Glutamatergic neuron (in vitro differentiated cells): ENCODE results near the gene NTPCR. TPM values are rescaled to one million over a fixed set of nuclear protein-coding genes. Genes with fewer than 3 reads are reported as not detected.

Source experiments
- DNase-seq: peaks from one replicate; pipeline ENCODE4 v3.0.0; 2022
- H3K27ac Mint-ChIP-seq: one replicate; pipeline ENCODE4 v1.8.0; 2020; ENCODE audit warnings: mild to moderate bottlenecking, mixed read lengths, inconsistent platforms; ENCODE audit not compliant: unreplicated experiment
- H3K27me3 Mint-ChIP-seq: one replicate; pipeline ENCODE4 v1.8.0; 2020; ENCODE audit warnings: mild to moderate bottlenecking, moderate library complexity, mixed read lengths, inconsistent platforms; ENCODE audit not compliant: unreplicated experiment
- H3K36me3 Mint-ChIP-seq: one replicate; pipeline ENCODE4 v1.8.0; 2020; ENCODE audit warnings: mild to moderate bottlenecking, mixed read lengths, inconsistent platforms; ENCODE audit not compliant: unreplicated experiment
- H3K4me1 Mint-ChIP-seq: one replicate; pipeline ENCODE4 v1.8.0; 2020; ENCODE audit warnings: mild to moderate bottlenecking, low read depth, mixed read lengths, inconsistent platforms; ENCODE audit not compliant: unreplicated experiment
- H3K4me3 Mint-ChIP-seq: one replicate; pipeline ENCODE4 v1.8.0; 2020; ENCODE audit warnings: mild to moderate bottlenecking, mixed read lengths, inconsistent platforms; ENCODE audit not compliant: unreplicated experiment
- H3K9me3 Mint-ChIP-seq: one replicate; pipeline ENCODE4 v1.8.0; 2020; ENCODE audit warnings: mild to moderate bottlenecking, moderate library complexity, mixed read lengths, inconsistent platforms; ENCODE audit not compliant: unreplicated experiment
- total RNA-seq: library from RNA; stranded (reverse); fragmentation: NEBNext Ultra II Directional; extraction: Animal tissue kit (Norgen Biotek cat#: 25700); gene quantifications from one replicate; pipeline ENCODE4 v1.2.1, GENCODE V29; 2021; ENCODE audit not compliant: unreplicated experiment
- TF ChIP-seq, protein P1 (sequence below): fragments of 200-600 bp; sonication (generic); IDR thresholded peaks from one replicate; pipeline ENCODE4 v1.5.0; 2021; ENCODE audit not compliant: partially characterized antibody, unreplicated experiment

The NTPCR gene
- total RNA-seq, 1 donor from 2014 or later: 40.7 TPM

DNA sequence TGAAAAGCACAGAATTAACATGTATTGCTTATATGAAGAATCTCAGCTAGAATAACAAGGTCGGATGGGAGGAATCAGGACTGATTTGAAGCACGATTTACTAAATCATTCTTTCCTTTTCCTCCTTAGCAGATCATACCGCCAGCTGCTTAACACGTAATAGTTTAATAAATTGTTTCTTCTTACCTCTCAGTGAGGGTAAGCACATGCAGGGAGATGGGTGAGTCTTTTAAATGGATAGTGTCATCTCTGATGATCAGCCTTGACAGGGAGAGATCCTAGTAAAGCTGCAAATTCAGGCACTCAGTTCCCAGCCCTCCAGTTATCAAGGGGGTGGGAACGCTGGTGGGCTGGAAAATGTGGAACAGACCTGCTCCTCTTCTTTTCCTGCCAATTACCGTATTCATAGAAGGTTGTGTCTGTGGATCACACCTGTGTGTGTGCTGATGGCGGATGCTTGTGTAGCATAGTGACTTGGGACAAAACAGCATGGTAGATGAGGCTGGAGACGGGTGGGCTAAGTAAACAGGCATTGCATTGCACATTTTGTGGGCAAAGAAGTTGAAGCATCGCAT, 30.7 kb downstream of the NTPCR start:
- peaks cover 5% of the 10 kb centered on the region for H3K9me3 Mint-ChIP-seq
- DNase-seq: no peak
- no peak overlapping the region for H3K27ac Mint-ChIP-seq
- peaks cover 5% of the 10 kb centered on the region for H3K27me3 Mint-ChIP-seq
- no peaks in the 10 kb centered on the region for H3K36me3 Mint-ChIP-seq
- no peak overlapping the region for H3K4me3 Mint-ChIP-seq
- TF ChIP-seq, protein P1, sequence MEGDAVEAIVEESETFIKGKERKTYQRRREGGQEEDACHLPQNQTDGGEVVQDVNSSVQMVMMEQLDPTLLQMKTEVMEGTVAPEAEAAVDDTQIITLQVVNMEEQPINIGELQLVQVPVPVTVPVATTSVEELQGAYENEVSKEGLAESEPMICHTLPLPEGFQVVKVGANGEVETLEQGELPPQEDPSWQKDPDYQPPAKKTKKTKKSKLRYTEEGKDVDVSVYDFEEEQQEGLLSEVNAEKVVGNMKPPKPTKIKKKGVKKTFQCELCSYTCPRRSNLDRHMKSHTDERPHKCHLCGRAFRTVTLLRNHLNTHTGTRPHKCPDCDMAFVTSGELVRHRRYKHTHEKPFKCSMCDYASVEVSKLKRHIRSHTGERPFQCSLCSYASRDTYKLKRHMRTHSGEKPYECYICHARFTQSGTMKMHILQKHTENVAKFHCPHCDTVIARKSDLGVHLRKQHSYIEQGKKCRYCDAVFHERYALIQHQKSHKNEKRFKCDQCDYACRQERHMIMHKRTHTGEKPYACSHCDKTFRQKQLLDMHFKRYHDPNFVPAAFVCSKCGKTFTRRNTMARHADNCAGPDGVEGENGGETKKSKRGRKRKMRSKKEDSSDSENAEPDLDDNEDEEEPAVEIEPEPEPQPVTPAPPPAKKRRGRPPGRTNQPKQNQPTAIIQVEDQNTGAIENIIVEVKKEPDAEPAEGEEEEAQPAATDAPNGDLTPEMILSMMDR: no peak
- peaks cover 11% of the 10 kb centered on the region for H3K4me1 Mint-ChIP-seq

DNA sequence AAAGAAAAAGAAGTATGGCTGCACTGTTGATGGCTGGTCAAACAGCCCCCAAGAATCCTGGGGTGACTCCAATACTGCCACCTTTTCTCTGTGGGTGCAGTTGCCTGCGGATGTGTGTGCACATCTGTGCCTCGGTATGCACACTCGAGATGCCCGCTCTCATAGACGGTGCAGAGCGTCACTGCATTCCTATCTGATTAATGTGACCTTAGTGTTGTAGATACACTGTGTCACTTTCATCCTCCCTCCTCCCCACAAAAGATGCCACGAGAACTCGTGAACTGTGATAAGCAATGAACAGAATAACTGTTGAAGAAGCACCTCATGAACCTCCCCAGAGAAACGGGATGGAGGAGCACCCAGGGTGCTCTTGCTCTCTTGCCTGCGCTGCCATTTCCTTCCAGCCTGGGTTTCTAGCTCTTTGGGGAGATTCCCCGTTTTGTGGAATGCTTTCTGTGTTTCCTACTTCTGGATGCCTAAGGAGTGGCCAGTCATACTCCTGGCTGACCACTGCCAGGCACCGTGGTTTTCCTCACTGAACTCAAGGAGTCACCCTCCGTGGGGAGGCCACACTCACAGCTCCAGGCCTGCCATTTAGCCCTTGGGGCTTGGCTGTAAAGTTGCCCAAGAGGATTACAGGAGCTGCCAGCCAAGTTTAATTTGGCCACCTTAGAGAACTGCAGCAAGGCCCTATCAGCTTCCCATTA, 32.0 kb downstream of the NTPCR start:
- Mint-ChIP-seq H3K27me3 (peaks cover 3% of the 10 kb centered on the region), H3K27ac (no peak overlapping the region)

DNA sequence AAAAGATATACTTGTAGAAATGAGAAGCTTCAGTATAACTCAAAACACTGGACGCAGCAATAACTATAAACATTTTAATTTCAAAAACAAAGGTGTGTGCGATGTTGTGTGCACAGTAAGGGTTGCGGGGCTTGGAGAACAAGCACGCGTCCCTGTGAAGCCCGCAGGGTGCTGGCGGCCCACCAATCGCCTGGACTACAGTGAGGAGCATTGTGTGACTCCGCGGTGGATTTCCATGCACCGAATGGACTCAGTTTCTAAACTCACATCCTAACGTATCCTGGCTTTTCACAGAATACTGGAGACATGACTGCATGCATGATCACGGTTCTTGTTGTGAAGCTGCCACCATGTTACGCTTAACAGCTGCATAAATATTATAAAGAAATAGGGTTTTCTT, 33.0 kb downstream of the NTPCR start:
- Mint-ChIP-seq H3K4me3 (no peak overlapping the region), H3K4me1 (peaks cover 11% of the 10 kb centered on the region), H3K27ac (no peak overlapping the region), H3K36me3 (no peaks in the 10 kb centered on the region), H3K27me3 (peaks cover 3% of the 10 kb centered on the region), H3K9me3 (peaks cover 5% of the 10 kb centered on the region)
- TF ChIP-seq, protein P1: no peak
- DNase-seq: no peak

More for the DNA sequence above, 32.0 kb downstream of the NTPCR start:
- Mint-ChIP-seq H3K4me3 (no peak overlapping the region), H3K36me3 (no peaks in the 10 kb centered on the region), H3K4me1 (peaks cover 11% of the 10 kb centered on the region), H3K9me3 (peaks cover 5% of the 10 kb centered on the region)
- TF ChIP-seq, protein P1: no peak
- DNase-seq: no peak

DNA sequence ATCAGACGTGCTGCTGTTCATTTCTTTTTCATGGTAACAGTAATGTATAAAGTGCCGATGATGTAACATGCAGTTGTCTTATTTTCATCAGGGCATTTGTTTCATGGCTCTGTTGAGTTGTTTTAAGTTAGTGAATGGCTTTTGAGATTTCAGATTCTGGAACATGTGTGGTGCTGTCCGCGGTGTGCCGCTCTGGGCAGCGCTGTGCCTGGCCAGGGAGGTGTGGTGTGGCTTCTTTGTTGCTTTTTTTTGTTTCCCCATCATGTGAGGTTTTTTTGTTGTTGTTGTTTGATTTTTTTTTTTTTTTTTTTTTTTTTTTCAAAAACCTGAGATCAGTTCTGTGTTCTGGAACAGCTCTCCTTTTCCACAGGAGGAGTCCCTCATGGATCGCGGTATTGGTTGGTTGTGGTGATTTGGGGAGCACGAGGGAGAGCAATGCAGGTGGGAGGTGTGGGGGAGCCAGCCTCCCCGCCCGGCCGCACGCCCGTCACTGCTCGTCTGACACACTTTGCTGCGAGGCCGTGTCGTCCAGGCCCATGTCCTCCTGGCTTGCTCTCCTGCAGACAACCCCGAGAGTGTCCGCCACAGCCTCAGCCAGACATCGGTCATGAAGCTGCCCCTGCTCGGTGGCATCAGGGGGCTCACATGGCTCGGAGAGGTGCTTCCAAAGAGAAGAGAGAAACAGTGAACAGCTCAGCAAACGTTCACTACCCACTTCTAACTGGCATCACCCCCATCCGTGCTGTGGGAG, 33.6 kb downstream of the NTPCR start:
- H3K4me3 Mint-ChIP-seq: no peak overlapping the region
- H3K36me3 Mint-ChIP-seq: no peaks in the 10 kb centered on the region
- peaks cover 15% of the 10 kb centered on the region for H3K4me1 Mint-ChIP-seq
- TF ChIP-seq, protein P1: no peak
- DNase-seq: no peak
- peaks cover 5% of the 10 kb centered on the region for H3K9me3 Mint-ChIP-seq
- peaks cover 3% of the 10 kb centered on the region for H3K27me3 Mint-ChIP-seq
- H3K27ac Mint-ChIP-seq: no peak overlapping the region
